ENCODE data around the gene RNF31. TPM values are rescaled to one million over a fixed set of nuclear protein-coding genes. Genes with fewer than 3 reads are reported as not detected.

RNF31 gene
- total RNA-seq, 4 donors from 2014 or later = 19.0 to 38.9 (median 32.0) TPM

GRCh38 chr14:24160499-24160849 is 13.2 kb downstream of the RNF31 start:
- peak overlapping the region; percentile 13 to 92 (median 91) for H3K27ac ChIP-seq
- no peaks in the 10 kb centered on the region for H3K27me3 ChIP-seq
- no peaks in the 10 kb centered on the region for H3K9me3 ChIP-seq
- H3K36me3 ChIP-seq = peaks cover 0 to 76% of the 10 kb centered on the region in 2 donors
- TF ChIP-seq CTCF (IDR thresholded peaks at IDR 0.05) (no peak), POLR2A (IDR thresholded peaks at IDR 0.05) (no peak), EP300 (IDR thresholded peaks at IDR 0.05) (no peak), POLR2AphosphoS5 (IDR thresholded peaks at IDR 0.05) (no peak)
- no peak for ATAC-seq
- no peak overlapping the region for H3K4me3 ChIP-seq
- WGBS, 2 donors (ENCODE audit: low coverage in 1 of 2) = 100% methylated on average over 1 of the region's 4 CpGs; no CpG with 5 or more reads in 1 of the 2 donors
- peaks cover 0 to 50% (median 24%) of the 10 kb centered on the region in 3 donors for H3K4me1 ChIP-seq

- peak within 1 kb of the TSS; percentile 67 to 71 for H3K4me3 ChIP-seq
- WGBS, 2 donors (ENCODE audit: low coverage in 1 of 2) = 2 to 20% methylated on average over 1 to 7 of the region's 12 CpGs
- peak within 1 kb of the TSS; percentile 81 to 92 (median 91) for H3K27ac ChIP-seq
- H3K9me3 ChIP-seq = no peaks in the 10 kb centered on the region
- H3K36me3 ChIP-seq = peaks cover 0 to 76% of the 10 kb centered on the region in 2 donors
- ATAC-seq = peak; percentile 94
- no peaks in the 10 kb centered on the region for H3K27me3 ChIP-seq
- H3K4me1 ChIP-seq = peaks cover 0 to 50% (median 24%) of the 10 kb centered on the region in 3 donors
- no peak for TF ChIP-seq EP300 (IDR thresholded peaks at IDR 0.05)
- peak; percentile 97 for TF ChIP-seq POLR2AphosphoS5 (IDR thresholded peaks at IDR 0.05)
- TF ChIP-seq POLR2A (IDR thresholded peaks at IDR 0.05) = peak; percentile 32 to 40
- peak in 3 of 4 experiments; percentile 92 to 99 (median 97) for TF ChIP-seq CTCF (IDR thresholded peaks at IDR 0.05)
Measured at GRCh38 chr14:24160850-24161804, 13.8 kb downstream of the RNF31 start, which contains the start of gene IRF9. Gene IRF9 (plus strand): TSS chr14:24161265. CDS start chr14:24162145, 880 bp downstream.

- no peak for ATAC-seq
- H3K36me3 ChIP-seq = peaks cover 0 to 76% of the 10 kb centered on the region in 2 donors
- WGBS, 2 donors (ENCODE audit: low coverage in 1 of 2) = 29% methylated on average over 6 of the region's 8 CpGs; no CpG with 5 or more reads in 1 of the 2 donors
- peak overlapping the region; percentile 67 to 71 for H3K4me3 ChIP-seq
- peak overlapping the region; percentile 81 to 92 (median 91) for H3K27ac ChIP-seq
- no peaks in the 10 kb centered on the region for H3K27me3 ChIP-seq
- no peak for TF ChIP-seq POLR2AphosphoS5 (IDR thresholded peaks at IDR 0.05)
- TF ChIP-seq POLR2A (IDR thresholded peaks at IDR 0.05) = no peak
- H3K4me1 ChIP-seq = peaks cover 0 to 50% (median 24%) of the 10 kb centered on the region in 3 donors
- H3K9me3 ChIP-seq = no peaks in the 10 kb centered on the region
Measured at GRCh38 chr14:24162093-24162492, 14.8 kb downstream of the RNF31 start.

- no peaks in the 10 kb centered on the region for H3K27me3 ChIP-seq
- H3K4me3 ChIP-seq = no peak overlapping the region
- WGBS, 2 donors (ENCODE audit: low coverage in 1 of 2) = 90% methylated on average over 7 of the region's 14 CpGs; no CpG with 5 or more reads in 1 of the 2 donors
- no peak overlapping the region for H3K27ac ChIP-seq
- H3K4me1 ChIP-seq = peaks cover 0 to 50% (median 24%) of the 10 kb centered on the region in 3 donors
- no peak for TF ChIP-seq POLR2AphosphoS5 (IDR thresholded peaks at IDR 0.05)
- TF ChIP-seq EP300 (IDR thresholded peaks at IDR 0.05) = no peak
- no peak for TF ChIP-seq CTCF (IDR thresholded peaks at IDR 0.05)
- no peak for TF ChIP-seq POLR2A (IDR thresholded peaks at IDR 0.05)
- no peak for ATAC-seq
- peaks cover 0 to 80% of the 10 kb centered on the region in 2 donors for H3K36me3 ChIP-seq
- H3K9me3 ChIP-seq = no peaks in the 10 kb centered on the region
Measured at GRCh38 chr14:24164518-24164991, 17.3 kb downstream of the RNF31 start.

GRCh38 chr14:24165785-24166184 is 18.5 kb downstream of the RNF31 start:
- H3K4me3 ChIP-seq = no peak overlapping the region
- 89% methylated on average over 3 of the region's 5 CpGs; no CpG with 5 or more reads in 1 of the 2 donors for WGBS, 2 donors (ENCODE audit: low coverage in 1 of 2)
- H3K9me3 ChIP-seq = no peaks in the 10 kb centered on the region
- no peak for TF ChIP-seq EP300 (IDR thresholded peaks at IDR 0.05)
- TF ChIP-seq POLR2AphosphoS5 (IDR thresholded peaks at IDR 0.05) = no peak
- no peak for TF ChIP-seq POLR2A (IDR thresholded peaks at IDR 0.05)
- no peak for TF ChIP-seq CTCF (IDR thresholded peaks at IDR 0.05)
- ATAC-seq = no peak
- H3K4me1 ChIP-seq = peaks cover 0 to 45% (median 18%) of the 10 kb centered on the region in 3 donors
- no peaks in the 10 kb centered on the region for H3K27me3 ChIP-seq
- H3K27ac ChIP-seq = no peak overlapping the region
- peaks cover 0 to 73% of the 10 kb centered on the region in 2 donors for H3K36me3 ChIP-seq

All from gastroesophageal sphincter (tissue), 4 donors.